HEK293 (cell line): Measurements from ENCODE around the gene SERHL2.
A peak's percentile ranks its signal among the peaks of the same experiment; 100 is the strongest.

Experiments
- CTCF ChIA-PET: fragments of 350-600 bp; formaldehyde crosslinking; extraction: SDS; loops from one replicate; lab custom pipeline; 2021; ENCODE audit warnings: antibody characterized with exemption; lab: Yijun Ruan, JAX
- POLR2A ChIA-PET: fragments of 300-600 bp; formaldehyde crosslinking; extraction: SDS; loops from one replicate; lab custom pipeline; 2020; ENCODE audit warnings: antibody characterized with exemption, inconsistent platforms; lab: Yijun Ruan, JAX
- H3K27ac ChIP-seq: fragments of 200-500 bp; sonication (Bioruptor generic); 2 replicates; pipeline ENCODE4 v1.5.1; 2014; ENCODE audit warnings: low read depth, low read length, control low read depth, inconsistent platforms; ENCODE audit errors: extremely low read depth
- H3K36me3 ChIP-seq, 2 experiments: fragments of 200-500 bp in 1 of 2; sonication (Bioruptor generic) in 1 of 2; 1 replicate in 1 of 2; 2 replicates in 1 of 2; pipeline ENCODE4 v1.5.1; 2014 to 2017; ENCODE audit warnings: inconsistent platforms in 2 of 2, low read length in 2 of 2; ENCODE audit not compliant: control insufficient read depth in 2 of 2, insufficient read depth in 1 of 2
- H3K4me1 ChIP-seq: fragments of 200-500 bp; sonication (Bioruptor generic); 2 replicates; pipeline ENCODE4 v1.5.1; 2014; ENCODE audit warnings: mild to moderate bottlenecking, low read length, inconsistent platforms; ENCODE audit not compliant: control insufficient read depth, insufficient read depth
- H3K4me3 ChIP-seq: 2 replicates; pipeline ENCODE4 v1.5.1; 2011; ENCODE audit warnings: low read depth, mild to moderate bottlenecking, control low read depth, low read length, moderate library complexity
- H3K9me3 ChIP-seq: fragments of 200-500 bp; sonication (Bioruptor generic); 2 replicates; pipeline ENCODE4 v1.5.1; 2014; ENCODE audit warnings: low read depth, low read length, inconsistent platforms; ENCODE audit not compliant: control insufficient read depth, insufficient read depth
- EGR2 ChIP-seq: fragments of 450-650 bp; formaldehyde crosslinking; IDR thresholded peaks from 2 replicates; pipeline ENCODE4 v1.5.1; 2016; ENCODE audit warnings: low read depth, missing biosample characterization, missing genetic modification characterization
- GLIS2 ChIP-seq: fragments of 450-650 bp; formaldehyde crosslinking; IDR thresholded peaks from 2 replicates; pipeline ENCODE4 v1.5.1; 2016; ENCODE audit warnings: missing biosample characterization, missing genetic modification characterization
- HIC1 ChIP-seq: fragments of 450-650 bp; formaldehyde crosslinking; IDR thresholded peaks from 2 replicates; pipeline ENCODE4 v1.5.1; 2016; ENCODE audit warnings: missing biosample characterization, missing genetic modification characterization
- KLF1 ChIP-seq: fragments of 450-650 bp; formaldehyde crosslinking; IDR thresholded peaks from 2 replicates; pipeline ENCODE4 v1.5.1; 2016; ENCODE audit warnings: missing biosample characterization, missing genetic modification characterization
- KLF10 ChIP-seq: fragments of 450-650 bp; IDR thresholded peaks from 2 replicates; pipeline ENCODE4 v1.5.1; 2018; ENCODE audit warnings: missing biosample characterization, mild to moderate bottlenecking, missing genetic modification characterization
- KLF17 ChIP-seq: fragments of 450-650 bp; formaldehyde crosslinking; IDR thresholded peaks from 2 replicates; pipeline ENCODE4 v1.5.1; 2016; ENCODE audit warnings: missing biosample characterization, missing genetic modification characterization
- KLF8 ChIP-seq: fragments of 450-650 bp; formaldehyde crosslinking; IDR thresholded peaks from 2 replicates; pipeline ENCODE4 v1.5.1; 2016; ENCODE audit warnings: missing biosample characterization, missing genetic modification characterization
- KLF9 ChIP-seq: fragments of 450-650 bp; formaldehyde crosslinking; IDR thresholded peaks from 2 replicates; pipeline ENCODE4 v1.5.1; 2016; ENCODE audit warnings: missing biosample characterization, missing genetic modification characterization, low read depth
- PRDM4 ChIP-seq: fragments of 450-650 bp; formaldehyde crosslinking; IDR thresholded peaks from 2 replicates; pipeline ENCODE4 v1.5.1; 2017; ENCODE audit warnings: missing biosample characterization, missing genetic modification characterization
- REPIN1 ChIP-seq: fragments of 450-650 bp; formaldehyde crosslinking; IDR thresholded peaks from 2 replicates; pipeline ENCODE4 v1.5.1; 2017; ENCODE audit warnings: missing biosample characterization, missing genetic modification characterization, low read depth
- SP2 ChIP-seq: fragments of 450-650 bp; formaldehyde crosslinking; IDR thresholded peaks from 2 replicates; pipeline ENCODE4 v1.5.1; 2016; ENCODE audit warnings: missing biosample characterization, missing genetic modification characterization
- SP3 ChIP-seq: fragments of 450-650 bp; formaldehyde crosslinking; IDR thresholded peaks from 2 replicates; pipeline ENCODE4 v1.5.1; 2016; ENCODE audit warnings: missing biosample characterization, missing genetic modification characterization
- WT1 ChIP-seq: fragments of 450-650 bp; formaldehyde crosslinking; IDR thresholded peaks from 2 replicates; pipeline ENCODE4 v1.5.1; 2016; ENCODE audit warnings: missing biosample characterization, missing genetic modification characterization
- YY2 ChIP-seq: fragments of 450-650 bp; formaldehyde crosslinking; IDR thresholded peaks from 2 replicates; pipeline ENCODE4 v1.5.1; 2016; ENCODE audit warnings: missing biosample characterization, missing genetic modification characterization
- ZBTB17 ChIP-seq: fragments of 450-650 bp; formaldehyde crosslinking; IDR thresholded peaks from 2 replicates; pipeline ENCODE4 v1.5.1; 2016; ENCODE audit warnings: missing biosample characterization, missing genetic modification characterization
- ZBTB20 ChIP-seq: fragments of 450-650 bp; formaldehyde crosslinking; IDR thresholded peaks from 2 replicates; pipeline ENCODE4 v1.5.1; 2016; ENCODE audit warnings: missing biosample characterization, missing genetic modification characterization
- ZBTB48 ChIP-seq: fragments of 450-650 bp; formaldehyde crosslinking; IDR thresholded peaks from 2 replicates; pipeline ENCODE4 v1.5.1; 2016; ENCODE audit warnings: missing biosample characterization, missing genetic modification characterization
- ZBTB7A ChIP-seq: fragments of 450-650 bp; formaldehyde crosslinking; IDR thresholded peaks from 2 replicates; pipeline ENCODE4 v1.5.1; 2016; ENCODE audit warnings: low read depth, missing biosample characterization, missing genetic modification characterization
- ZEB2 ChIP-seq: fragments of 450-650 bp; formaldehyde crosslinking; IDR thresholded peaks from 2 replicates; pipeline ENCODE4 v1.5.1; 2016; ENCODE audit warnings: missing biosample characterization, missing genetic modification characterization
- ZFHX2 ChIP-seq: fragments of 450-650 bp; formaldehyde crosslinking; conservative IDR thresholded peaks from 2 replicates; pipeline ENCODE4 v1.5.1; 2016; ENCODE audit warnings: missing biosample characterization, missing genetic modification characterization
- ZFP37 ChIP-seq: fragments of 450-650 bp; formaldehyde crosslinking; IDR thresholded peaks from 2 replicates; pipeline ENCODE4 v1.5.1; 2016; ENCODE audit warnings: missing biosample characterization, missing genetic modification characterization
- ZFP69B ChIP-seq: fragments of 450-650 bp; formaldehyde crosslinking; IDR thresholded peaks from 2 replicates; pipeline ENCODE4 v1.5.1; 2016; ENCODE audit warnings: missing biosample characterization, missing genetic modification characterization
- ZIC2 ChIP-seq: fragments of 450-650 bp; formaldehyde crosslinking; IDR thresholded peaks from 2 replicates; pipeline ENCODE4 v1.5.1; 2016; ENCODE audit warnings: missing biosample characterization, missing genetic modification characterization
- ZNF19 ChIP-seq: fragments of 450-650 bp; formaldehyde crosslinking; IDR thresholded peaks from 2 replicates; pipeline ENCODE4; 2016; ENCODE audit warnings: missing biosample characterization, missing genetic modification characterization, low read depth
- ZNF2 ChIP-seq: fragments of 450-650 bp; formaldehyde crosslinking; IDR thresholded peaks from 2 replicates; pipeline ENCODE4 v1.5.1; 2016; ENCODE audit warnings: missing biosample characterization, missing genetic modification characterization
- ZNF324 ChIP-seq: fragments of 450-650 bp; formaldehyde crosslinking; IDR thresholded peaks from 2 replicates; pipeline ENCODE4 v1.5.1; 2016; ENCODE audit warnings: missing biosample characterization, missing genetic modification characterization
- ZNF335 ChIP-seq: fragments of 450-650 bp; formaldehyde crosslinking; conservative IDR thresholded peaks from 2 replicates; pipeline ENCODE4 v1.5.1; 2016; ENCODE audit warnings: missing biosample characterization, missing genetic modification characterization
- ZNF366 ChIP-seq: fragments of 450-650 bp; formaldehyde crosslinking; conservative IDR thresholded peaks from 2 replicates; pipeline ENCODE4 v1.5.1; 2016; ENCODE audit warnings: missing biosample characterization, missing genetic modification characterization
- ZNF623 ChIP-seq: fragments of 450-650 bp; formaldehyde crosslinking; IDR thresholded peaks from 2 replicates; pipeline ENCODE4 v1.5.1; 2016; ENCODE audit warnings: missing biosample characterization, missing genetic modification characterization
- ZNF639 ChIP-seq: fragments of 450-650 bp; formaldehyde crosslinking; IDR thresholded peaks from 2 replicates; pipeline ENCODE4 v1.5.1; 2016; ENCODE audit warnings: missing biosample characterization, missing genetic modification characterization
- ZNF837 ChIP-seq: fragments of 450-650 bp; formaldehyde crosslinking; IDR thresholded peaks from 2 replicates; pipeline ENCODE4 v1.5.1; 2016; ENCODE audit warnings: missing biosample characterization, missing genetic modification characterization
- ZXDB ChIP-seq: fragments of 450-650 bp; formaldehyde crosslinking; IDR thresholded peaks from 2 replicates; pipeline ENCODE4 v1.5.1; 2016; ENCODE audit warnings: missing biosample characterization, missing genetic modification characterization

Gene SERHL2

GRCh38 chr22:42553475-42554361, at the start of gene SERHL2:
SERHL2 (plus strand) TSS chr22:42553956; CDS start chr22:42554021, 65 bp downstream.
- peak within 1 kb of the TSS; percentile 34; the same call in 1 of the 2 replicates for H3K27ac ChIP-seq
- ChIA-PET POLR2A (interaction anchor here (0.8 to 1.0 kb wide), 3 partner anchors 12 to 21 kb away, joined by 3 read pairs; no protein-coding TSS in a partner anchor), CTCF (interaction anchor here (0.6 to 1.3 kb wide), 3 partner anchors 9 to 183 kb away, joined by 3 to 4 read pairs (median 4); no protein-coding TSS in a partner anchor)
- H3K9me3 ChIP-seq: no peaks in the 10 kb centered on the region
- H3K36me3 ChIP-seq: no peaks in the 10 kb centered on the region
- peak within 1 kb of the TSS; percentile 45 for H3K4me3 ChIP-seq
- H3K4me1 ChIP-seq: no peaks in the 10 kb centered on the region; the same call in 1 of the 2 replicates
- no peak for TF ChIP-seq ZNF623 (tag by site-specific recombination)
- TF ChIP-seq ZNF639 (tag by site-specific recombination): 0 out of 2 replicates have a peak, but pooled peaks have one; percentile 17
- peak; percentile 68; the same call in 1 of the 2 replicates for TF ChIP-seq KLF10 (tag by site-specific recombination)
- peak; percentile 83 for TF ChIP-seq KLF17
- peak; percentile 80 for TF ChIP-seq EGR2 (tag by site-specific recombination)
- TF ChIP-seq REPIN1 (tag by site-specific recombination): no peak
- 0 out of 2 replicates have a peak, but pooled peaks have one; percentile 38 for TF ChIP-seq ZBTB48 (tag by site-specific recombination)
- TF ChIP-seq ZXDB: peak; percentile 42
- TF ChIP-seq ZNF324 (tag by site-specific recombination): 0 out of 2 replicates have a peak, but pooled peaks have one; percentile 19
- TF ChIP-seq ZNF2 (tag by site-specific recombination): 0 out of 2 replicates have a peak, but pooled peaks have one; percentile 15
- peak; percentile 73 for TF ChIP-seq ZIC2 (tag by site-specific recombination)
- 0 out of 2 replicates have a peak, but pooled peaks have one; percentile 33 for TF ChIP-seq ZEB2
- peak; percentile 76 for TF ChIP-seq GLIS2 (tag by site-specific recombination)
- TF ChIP-seq ZFP69B (tag by site-specific recombination): peak; percentile 35
- peak; percentile 89 for TF ChIP-seq ZBTB20 (tag by site-specific recombination)
- TF ChIP-seq YY2: no peak
- peak; percentile 54; the same call in 1 of the 2 replicates for TF ChIP-seq ZNF837 (tag by site-specific recombination)
- TF ChIP-seq SP2 (tag by site-specific recombination): peak; percentile 93
- peak; percentile 91 for TF ChIP-seq ZFHX2 (tag by site-specific recombination)
- peak; percentile 75 for TF ChIP-seq KLF1
- TF ChIP-seq HIC1 (tag by site-specific recombination): no peak
- no peak for TF ChIP-seq ZNF19
- TF ChIP-seq ZNF366 (tag by site-specific recombination): peak; percentile 59
- 0 out of 2 replicates have a peak, but pooled peaks have one; percentile 24 for TF ChIP-seq ZFP37
- peak; percentile 55; the same call in 1 of the 2 replicates for TF ChIP-seq ZBTB7A (tag by site-specific recombination)
- peak; percentile 78 for TF ChIP-seq SP3
- TF ChIP-seq WT1 (tag by site-specific recombination): no peak
- peak; percentile 82 for TF ChIP-seq KLF9 (tag by site-specific recombination)
- TF ChIP-seq ZBTB17 (tag by site-specific recombination): peak; percentile 87
- TF ChIP-seq PRDM4 (tag by site-specific recombination): no peak; the same call in 1 of the 2 replicates
- TF ChIP-seq KLF8: peak; percentile 72
- TF ChIP-seq ZNF335 (tag by site-specific recombination): peak; percentile 52; the same call in 1 of the 2 replicates
